ENCODE measurements around the gene SCYGR5. TPM values are rescaled to one million over a fixed set of nuclear protein-coding genes. Genes with fewer than 3 reads are reported as not detected.

SCYGR5 gene
- total RNA-seq, 1 donor from 2014 or later: not detected

GRCh38 chr2:227625420-227625819 lies 41.2 kb upstream of the SCYGR5 start:
- no peak overlapping the region for H3K4me3 Mint-ChIP-seq (ENCODE audit: unreplicated experiment)

GRCh38 chr2:227626580-227627151 lies 39.9 kb upstream of the SCYGR5 start:
- Histone ChIP-seq H3K4me2 (ENCODE audit: low read length) (no peak overlapping the region), H3K27me3 (ENCODE audit: insufficient read depth, low read length) (no peaks in the 10 kb centered on the region), H3K36me3 (ENCODE audit: insufficient read depth, low read length) (no peaks in the 10 kb centered on the region), H4K20me1 (ENCODE audit: insufficient read depth, low read length) (no peaks in the 10 kb centered on the region), H3K9me3 (ENCODE audit: insufficient read depth, low read depth, low read length) (no peaks in the 10 kb centered on the region), H3K4me3 (ENCODE audit: insufficient read depth, low read depth, low read length) (no peak overlapping the region), H3K4me1 (ENCODE audit: insufficient read depth, low read length) (peaks cover 6% of the 10 kb centered on the region), H3K9ac (ENCODE audit: low read length) (no peak overlapping the region), H3K27ac (ENCODE audit: low read depth, low read length) (no peak overlapping the region), H2AFZ (ENCODE audit: low read depth, low read length) (no peak overlapping the region), H3K79me2 (ENCODE audit: insufficient read depth, low read length) (no peaks in the 10 kb centered on the region)
- DNase-seq (ENCODE audit: low read depth): no peak
- Mint-ChIP-seq H3K27me3 (ENCODE audit: low read depth, unreplicated experiment) (no peaks in the 10 kb centered on the region), H3K9me3 (ENCODE audit: unreplicated experiment) (no peaks in the 10 kb centered on the region), H3K4me1 (ENCODE audit: low read depth, unreplicated experiment) (peaks cover 11% of the 10 kb centered on the region), H3K36me3 (ENCODE audit: low read depth, unreplicated experiment) (peaks cover 2% of the 10 kb centered on the region), H3K27ac (ENCODE audit: unreplicated experiment) (no peak overlapping the region), H3K4me3 (ENCODE audit: unreplicated experiment) (no peak overlapping the region)
- TF ChIP-seq EZH2 (IDR thresholded peaks at IDR 0.05; ENCODE audit: insufficient read depth, low read length) (no peak), CTCF (IDR thresholded peaks at IDR 0.05; ENCODE audit: insufficient read depth, low read depth, low read length) (no peak)
- no peak for FAIRE-seq

More at GRCh38 chr2:227625420-227625819, 41.2 kb upstream of the SCYGR5 start:
- Histone ChIP-seq H3K9me3 (ENCODE audit: insufficient read depth, low read depth, low read length) (no peaks in the 10 kb centered on the region), H3K4me3 (ENCODE audit: insufficient read depth, low read depth, low read length) (no peak overlapping the region), H3K36me3 (ENCODE audit: insufficient read depth, low read length) (no peaks in the 10 kb centered on the region), H4K20me1 (ENCODE audit: insufficient read depth, low read length) (no peaks in the 10 kb centered on the region), H3K4me2 (ENCODE audit: low read length) (no peak overlapping the region), H3K27ac (ENCODE audit: low read depth, low read length) (no peak overlapping the region), H2AFZ (ENCODE audit: low read depth, low read length) (no peak overlapping the region), H3K4me1 (ENCODE audit: insufficient read depth, low read length) (peaks cover 6% of the 10 kb centered on the region), H3K27me3 (ENCODE audit: insufficient read depth, low read length) (no peaks in the 10 kb centered on the region), H3K79me2 (ENCODE audit: insufficient read depth, low read length) (no peaks in the 10 kb centered on the region), H3K9ac (ENCODE audit: low read length) (no peak overlapping the region)
- DNase-seq (ENCODE audit: low read depth) (no peak), FAIRE-seq (no peak)
- no peak overlapping the region for H3K27ac Mint-ChIP-seq (ENCODE audit: unreplicated experiment)
- peaks cover 2% of the 10 kb centered on the region for H3K36me3 Mint-ChIP-seq (ENCODE audit: low read depth, unreplicated experiment)
- no peaks in the 10 kb centered on the region for H3K9me3 Mint-ChIP-seq (ENCODE audit: unreplicated experiment)
- peaks cover 11% of the 10 kb centered on the region for H3K4me1 Mint-ChIP-seq (ENCODE audit: low read depth, unreplicated experiment)
- no peaks in the 10 kb centered on the region for H3K27me3 Mint-ChIP-seq (ENCODE audit: low read depth, unreplicated experiment)
- TF ChIP-seq EZH2 (IDR thresholded peaks at IDR 0.05; ENCODE audit: insufficient read depth, low read length) (no peak), CTCF (IDR thresholded peaks at IDR 0.05; ENCODE audit: insufficient read depth, low read depth, low read length) (no peak)

- Mint-ChIP-seq H3K27ac (ENCODE audit: unreplicated experiment) (no peak overlapping the region), H3K36me3 (ENCODE audit: low read depth, unreplicated experiment) (peaks cover 2% of the 10 kb centered on the region), H3K9me3 (ENCODE audit: unreplicated experiment) (no peaks in the 10 kb centered on the region), H3K4me1 (ENCODE audit: low read depth, unreplicated experiment) (peaks cover 10% of the 10 kb centered on the region), H3K27me3 (ENCODE audit: low read depth, unreplicated experiment) (no peaks in the 10 kb centered on the region), H3K4me3 (ENCODE audit: unreplicated experiment) (no peak overlapping the region)
- H3K27me3 ChIP-seq (ENCODE audit: insufficient read depth, low read length): no peaks in the 10 kb centered on the region
- FAIRE-seq (no peak), DNase-seq (ENCODE audit: low read depth) (no peak)
- H3K4me3 ChIP-seq (ENCODE audit: insufficient read depth, low read depth, low read length): no peak overlapping the region
- no peaks in the 10 kb centered on the region for H3K79me2 ChIP-seq (ENCODE audit: insufficient read depth, low read length)
- H3K36me3 ChIP-seq (ENCODE audit: insufficient read depth, low read length): no peaks in the 10 kb centered on the region
- H3K9me3 ChIP-seq (ENCODE audit: insufficient read depth, low read depth, low read length): no peaks in the 10 kb centered on the region
- no peak overlapping the region for H3K9ac ChIP-seq (ENCODE audit: low read length)
- no peaks in the 10 kb centered on the region for H4K20me1 ChIP-seq (ENCODE audit: insufficient read depth, low read length)
- H2AFZ ChIP-seq (ENCODE audit: low read depth, low read length): no peak overlapping the region
- no peak for TF ChIP-seq EZH2 (IDR thresholded peaks at IDR 0.05; ENCODE audit: insufficient read depth, low read length)
- TF ChIP-seq CTCF (IDR thresholded peaks at IDR 0.05; ENCODE audit: insufficient read depth, low read depth, low read length): no peak
- no peak overlapping the region for H3K4me2 ChIP-seq (ENCODE audit: low read length)
- no peak overlapping the region for H3K27ac ChIP-seq (ENCODE audit: low read depth, low read length)
- peaks cover 6% of the 10 kb centered on the region for H3K4me1 ChIP-seq (ENCODE audit: insufficient read depth, low read length)
These were observed 38.8 kb upstream of the SCYGR5 start for GRCh38 chr2:227627769-227628168.
